Muscle layer of colon (tissue), 2 donors: ENCODE measurements around the gene DLG4.

Source experiments
- H3K27ac ChIP-seq: one replicate; pipeline ENCODE4 v1.7.0; 2013; ENCODE audit warnings: low read depth, mild to moderate bottlenecking, low read length, moderate library complexity
- H3K27me3 ChIP-seq, 2 donors: one replicate each; pipeline ENCODE4 v1.7.0; 2013; ENCODE audit warnings: low read length in 2 of 2, mild to moderate bottlenecking in 2 of 2; ENCODE audit not compliant: insufficient read depth in 2 of 2, control insufficient read depth in 1 of 2
- H3K36me3 ChIP-seq: one replicate; pipeline ENCODE4 v1.7.0; 2013; ENCODE audit warnings: mild to moderate bottlenecking, low read length; ENCODE audit not compliant: insufficient read depth
- H3K4me1 ChIP-seq: one replicate; pipeline ENCODE4 v1.7.0; 2013; ENCODE audit warnings: mild to moderate bottlenecking, low read length; ENCODE audit not compliant: insufficient read depth
- H3K4me3 ChIP-seq, 2 donors: one replicate each; pipeline ENCODE4 v1.7.0; 2013; ENCODE audit warnings: low read length in 2 of 2, low read depth in 1 of 2, mild to moderate bottlenecking in 1 of 2, moderate library complexity in 1 of 2
- H3K9ac ChIP-seq: one replicate; pipeline ENCODE4 v1.7.0; 2013; ENCODE audit warnings: low read length
- H3K9me3 ChIP-seq: one replicate; pipeline ENCODE4 v1.7.0; 2013; ENCODE audit warnings: mild to moderate bottlenecking, low read length
- donor health status: abdominal sarcoma.
- donor health status: Adenocarcinoma of cecum.

DLG4 gene

DNA sequence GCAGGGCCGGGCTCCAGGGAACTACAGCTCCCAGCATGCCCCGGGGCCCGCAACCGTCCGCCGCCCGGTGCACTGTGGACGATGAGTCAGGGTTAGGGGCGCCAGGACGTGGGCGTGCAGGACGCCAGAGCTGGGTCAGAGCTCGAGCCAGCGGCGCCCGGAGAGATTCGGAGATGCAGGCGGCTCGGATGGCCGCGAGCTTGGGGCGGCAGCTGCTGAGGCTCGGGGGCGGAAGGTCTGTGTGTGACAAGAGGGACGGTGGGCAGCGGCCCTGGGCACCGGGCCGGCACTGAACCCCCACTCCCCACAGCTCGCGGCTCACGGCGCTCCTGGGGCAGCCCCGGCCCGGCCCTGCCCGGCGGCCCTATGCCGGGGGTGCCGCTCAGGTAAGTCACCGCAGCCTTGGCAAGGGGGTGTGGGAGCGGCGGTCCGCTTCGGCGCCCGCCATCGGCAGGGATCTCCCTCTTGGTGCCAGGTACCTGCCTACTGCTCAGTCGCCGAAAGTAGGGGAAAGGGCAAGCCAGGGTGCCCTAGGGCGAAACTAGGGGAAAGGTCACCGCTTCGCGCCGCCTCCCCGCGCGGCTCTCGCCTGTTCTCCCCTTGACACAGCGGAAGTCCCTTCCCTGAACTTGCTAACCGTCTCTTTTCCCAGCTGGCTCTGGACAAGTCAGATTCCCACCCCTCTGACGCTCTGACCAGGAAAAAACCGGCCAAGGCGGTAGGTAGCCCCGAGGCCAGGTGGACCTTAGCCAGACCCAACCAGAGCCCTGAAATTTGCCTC, at the start of gene DLG4, which contains the start of gene ACADVL:
DLG4 (minus strand) TSS at position 25 of the 781 bp plus-strand sequence.
ACADVL (plus strand) TSS at position 127 of the 781 bp plus-strand sequence; CDS start at position 174, 47 bp downstream.
- Histone ChIP-seq H3K36me3 (peaks cover 29% of the 10 kb centered on the region), H3K9me3 (no peaks in the 10 kb centered on the region), H3K27me3 (no peaks in the 10 kb centered on the region), H3K4me1 (peaks cover 49% of the 10 kb centered on the region), H3K27ac (peak within 1 kb of the TSS; percentile 95), H3K4me3 (peak within 1 kb of the TSS; percentile 84 to 96), H3K9ac (peak within 1 kb of the TSS; percentile 88)

GRCh38 chr17:7266784-7267183, 47.1 kb upstream of the DLG4 start:
- Histone ChIP-seq H3K4me3 (no peak overlapping the region), H3K9me3 (no peaks in the 10 kb centered on the region), H3K36me3 (no peaks in the 10 kb centered on the region), H3K27me3 (peaks cover 25% of the 10 kb centered on the region in 2 donors), H3K9ac (no peak overlapping the region), H3K4me1 (no peaks in the 10 kb centered on the region), H3K27ac (no peak overlapping the region)

DNA sequence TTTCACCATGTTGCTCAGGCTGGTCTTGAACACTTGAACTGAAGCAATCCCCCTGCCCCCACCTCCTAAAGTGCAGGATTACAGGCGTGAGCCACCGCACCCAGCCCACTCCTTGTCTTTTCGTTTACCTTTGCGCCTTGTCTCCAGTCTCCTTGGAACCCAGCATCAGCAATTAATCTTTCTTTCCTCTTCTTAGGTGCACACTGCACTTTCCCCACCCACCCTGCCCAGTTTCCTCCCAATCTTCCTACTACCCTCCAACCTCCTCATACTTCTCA, 44.1 kb upstream of the DLG4 start:
- Histone ChIP-seq H3K36me3 (peaks cover 6% of the 10 kb centered on the region), H3K27me3 (peaks cover 33 to 41% of the 10 kb centered on the region in 2 donors), H3K27ac (no peak overlapping the region), H3K4me1 (no peaks in the 10 kb centered on the region), H3K9me3 (no peaks in the 10 kb centered on the region), H3K4me3 (no peak overlapping the region), H3K9ac (no peak overlapping the region)

DNA sequence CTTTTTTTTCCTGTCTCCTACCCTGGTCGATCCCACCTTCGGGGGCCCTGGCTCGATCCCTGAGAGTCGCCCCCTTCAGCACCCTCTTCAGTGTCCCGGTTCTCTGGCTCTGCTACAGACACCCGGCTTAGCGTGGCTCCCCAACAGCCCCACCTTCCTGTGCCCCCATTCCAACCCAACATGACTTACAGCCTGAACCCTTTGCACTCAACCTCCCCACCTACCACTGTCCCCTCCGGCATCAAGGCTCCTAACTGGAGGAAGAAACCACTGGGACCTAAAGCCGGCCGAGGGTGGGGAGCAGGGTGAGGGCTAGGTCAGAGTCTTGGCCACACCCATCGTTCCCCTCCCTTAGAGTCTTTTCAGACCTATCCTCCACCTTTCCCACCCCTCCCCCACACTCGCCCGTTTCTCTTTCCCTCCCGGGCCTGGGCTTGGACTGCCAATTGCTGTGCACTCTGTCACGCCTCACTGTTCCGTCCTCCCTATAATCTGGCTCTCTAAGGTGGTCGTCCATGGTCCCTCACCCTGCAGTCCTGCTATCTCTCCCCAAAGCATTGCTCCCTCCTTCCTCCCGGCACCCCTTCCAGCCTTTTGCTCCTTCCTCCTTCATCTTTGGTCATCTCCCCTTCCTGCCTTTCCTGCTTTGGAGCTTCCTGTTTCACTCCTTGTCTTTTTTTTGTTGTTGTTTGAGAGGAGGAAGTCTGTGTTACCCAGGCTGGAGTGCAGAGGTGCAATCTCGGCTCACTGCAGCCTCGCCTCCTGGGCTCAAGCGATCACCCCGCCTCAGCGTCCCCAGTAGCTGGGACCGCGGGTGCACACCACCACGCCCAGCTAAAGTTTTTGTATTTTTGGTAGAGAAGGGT, 43.5 kb upstream of the DLG4 start:
- Histone ChIP-seq H3K9ac (no peak overlapping the region), H3K27me3 (peaks cover 33 to 41% of the 10 kb centered on the region in 2 donors), H3K9me3 (no peaks in the 10 kb centered on the region), H3K4me1 (no peaks in the 10 kb centered on the region), H3K4me3 (no peak overlapping the region), H3K36me3 (peaks cover 11% of the 10 kb centered on the region), H3K27ac (no peak overlapping the region)

DNA sequence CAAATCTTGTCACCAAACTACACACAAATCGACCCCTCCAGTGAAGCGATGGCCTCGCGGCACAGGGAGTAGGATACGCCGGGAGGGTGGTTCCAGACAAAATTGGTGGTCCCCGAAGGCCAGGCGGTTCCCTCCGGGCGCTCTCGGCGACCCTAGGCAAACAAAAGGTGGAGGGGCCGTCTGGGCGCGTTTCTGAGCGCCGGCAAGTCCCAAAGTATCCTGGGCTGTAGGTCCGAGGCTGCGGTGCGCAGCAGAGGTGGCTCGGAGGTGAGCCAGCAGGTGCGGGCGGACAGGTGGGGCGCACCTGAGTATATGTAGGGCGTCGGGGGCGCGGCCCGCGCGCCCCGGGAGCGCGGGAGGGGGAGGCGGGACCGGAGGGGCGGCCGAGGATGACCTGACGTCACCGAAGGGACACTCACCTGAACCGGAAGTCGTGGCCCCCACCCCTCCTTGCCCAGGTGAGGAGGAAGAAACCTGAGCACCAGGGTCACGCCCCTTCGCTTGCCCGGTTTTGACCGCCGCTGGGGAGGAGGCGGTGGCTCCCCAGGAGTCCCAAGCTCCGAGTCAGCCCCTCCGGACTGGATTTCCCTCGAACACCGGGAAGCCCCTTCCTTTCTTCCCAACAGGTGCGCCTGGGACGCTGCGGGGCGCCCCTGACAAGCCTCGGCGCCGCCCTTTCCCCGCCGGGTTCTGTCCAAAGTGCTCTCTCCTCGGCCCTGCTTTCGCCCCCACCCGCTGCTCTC, 42.7 kb upstream of the DLG4 start, which contains the start of gene CLDN7:
CLDN7 (minus strand) TSS at position 287 of the 743 bp plus-strand sequence. CDS start 435 bp downstream, outside the sequence.
- H3K27me3 ChIP-seq, result peaks cover 33 to 41% of the 10 kb centered on the region in 2 donors
- H3K27ac ChIP-seq, result no peak within 1 kb of the TSS
- H3K9ac ChIP-seq, result no peak within 1 kb of the TSS
- H3K4me3 ChIP-seq, result peak within 1 kb of the TSS; percentile 14 to 21
- H3K36me3 ChIP-seq, result peaks cover 11% of the 10 kb centered on the region
- H3K9me3 ChIP-seq, result no peaks in the 10 kb centered on the region
- H3K4me1 ChIP-seq, result no peaks in the 10 kb centered on the region

DNA sequence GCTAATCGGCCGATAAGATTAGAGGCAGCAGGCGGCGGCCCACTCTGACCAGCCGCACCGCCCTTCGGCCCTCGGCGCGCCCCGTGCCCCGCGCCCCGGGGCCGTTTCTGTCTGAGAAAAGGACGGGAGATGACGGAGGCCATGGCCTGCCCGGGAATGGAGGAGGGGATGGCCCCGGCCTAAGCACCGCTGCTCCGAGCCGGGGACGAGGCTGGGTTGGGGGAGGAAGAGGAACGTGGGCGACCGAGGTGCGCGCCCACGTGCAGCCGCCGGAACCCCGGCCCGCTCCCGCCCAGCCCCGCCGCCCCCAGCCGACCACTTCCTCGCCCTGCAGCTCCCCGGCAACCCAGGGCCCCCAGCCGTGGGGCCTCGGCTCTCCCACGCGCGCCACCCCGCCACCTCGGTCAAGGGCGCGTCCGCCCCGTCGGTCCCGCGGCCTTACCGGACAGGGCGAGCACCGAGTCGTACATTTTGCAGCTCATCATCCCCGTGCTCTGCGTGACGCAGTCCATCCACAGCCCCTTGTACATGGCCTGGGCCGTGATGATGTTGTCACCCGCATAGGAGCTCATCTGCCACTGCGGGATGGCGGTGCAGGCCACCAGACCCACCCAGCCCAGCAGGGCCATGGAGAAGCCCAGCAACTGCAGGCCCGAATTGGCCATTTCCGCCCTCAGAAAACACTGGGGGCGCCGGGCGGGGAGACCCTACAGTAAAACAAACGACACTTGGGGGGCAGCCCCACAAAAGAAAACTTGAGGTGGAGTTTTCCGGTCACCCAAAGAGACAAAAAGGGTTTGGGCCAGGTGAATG, 41.9 kb upstream of the DLG4 start:
- Histone ChIP-seq H3K4me3 (peak overlapping the region; percentile 14 to 21), H3K4me1 (no peaks in the 10 kb centered on the region), H3K36me3 (peaks cover 15% of the 10 kb centered on the region), H3K27me3 (peaks cover 33 to 41% of the 10 kb centered on the region in 2 donors), H3K9ac (no peak overlapping the region), H3K27ac (no peak overlapping the region), H3K9me3 (no peaks in the 10 kb centered on the region)

DNA sequence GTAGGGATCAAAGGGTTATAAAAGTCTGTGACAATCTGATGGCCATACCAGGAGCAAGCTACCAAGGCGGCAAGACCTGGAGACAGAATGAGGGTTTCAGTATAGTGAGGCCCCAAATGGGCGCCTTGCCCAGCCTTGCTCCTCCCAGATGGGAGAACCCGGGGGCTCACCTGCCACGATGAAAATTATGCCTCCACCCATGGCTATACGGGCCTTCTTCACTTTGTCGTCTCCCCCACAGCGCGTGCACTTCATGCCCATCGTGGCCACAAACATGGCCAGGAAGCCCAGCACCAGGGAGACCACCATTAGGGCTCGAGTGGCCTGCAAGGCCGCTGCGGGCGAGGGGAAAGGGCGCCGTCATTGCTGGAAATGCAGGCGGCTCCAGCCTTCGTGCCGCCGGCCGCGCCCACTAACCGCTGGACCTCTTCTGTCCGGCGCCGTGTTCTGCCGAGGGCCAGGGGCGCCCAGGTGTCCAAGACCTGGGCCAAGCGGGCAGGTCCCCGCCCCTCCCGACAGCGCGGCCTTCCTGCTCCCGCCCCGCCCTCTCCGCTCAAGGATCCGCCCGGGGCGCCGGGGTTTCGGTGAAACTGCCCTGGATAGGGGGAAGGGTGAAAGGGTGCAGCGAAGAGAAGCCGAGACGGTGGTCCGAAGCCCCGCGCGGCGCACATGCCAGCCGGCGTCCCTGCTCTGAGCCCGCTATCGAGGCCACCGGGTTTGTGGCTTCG, 41.2 kb upstream of the DLG4 start:
- peak overlapping the region; percentile 14 to 21 for H3K4me3 ChIP-seq
- no peak overlapping the region for H3K27ac ChIP-seq
- H3K9ac ChIP-seq, result no peak overlapping the region
- peaks cover 33 to 41% of the 10 kb centered on the region in 2 donors for H3K27me3 ChIP-seq
- H3K9me3 ChIP-seq, result no peaks in the 10 kb centered on the region
- H3K36me3 ChIP-seq, result peaks cover 21% of the 10 kb centered on the region
- H3K4me1 ChIP-seq, result no peaks in the 10 kb centered on the region

DNA sequence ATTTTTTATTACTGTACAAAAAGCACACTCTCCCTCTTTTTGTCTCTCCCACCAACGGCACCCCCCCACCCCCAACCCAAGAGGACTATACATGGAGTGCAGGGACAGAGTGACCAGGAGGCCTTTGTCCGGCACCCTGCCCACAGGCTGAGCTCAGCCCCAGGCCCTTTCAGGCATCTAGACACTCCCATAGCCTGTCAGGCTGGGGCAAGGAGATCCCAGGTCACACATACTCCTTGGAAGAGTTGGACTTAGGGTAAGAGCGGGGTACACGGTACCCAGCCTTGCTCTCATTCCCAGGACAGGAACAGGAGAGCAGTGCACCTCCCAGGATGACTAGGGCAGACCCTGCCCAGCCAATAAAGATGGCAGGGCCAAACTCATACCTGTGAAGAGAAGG, 40.5 kb upstream of the DLG4 start:
- Histone ChIP-seq H3K9me3 (no peaks in the 10 kb centered on the region), H3K27me3 (peaks cover 33 to 41% of the 10 kb centered on the region in 2 donors), H3K9ac (no peak overlapping the region), H3K4me1 (no peaks in the 10 kb centered on the region), H3K36me3 (peaks cover 22% of the 10 kb centered on the region), H3K4me3 (no peak overlapping the region), H3K27ac (no peak overlapping the region)

DNA sequence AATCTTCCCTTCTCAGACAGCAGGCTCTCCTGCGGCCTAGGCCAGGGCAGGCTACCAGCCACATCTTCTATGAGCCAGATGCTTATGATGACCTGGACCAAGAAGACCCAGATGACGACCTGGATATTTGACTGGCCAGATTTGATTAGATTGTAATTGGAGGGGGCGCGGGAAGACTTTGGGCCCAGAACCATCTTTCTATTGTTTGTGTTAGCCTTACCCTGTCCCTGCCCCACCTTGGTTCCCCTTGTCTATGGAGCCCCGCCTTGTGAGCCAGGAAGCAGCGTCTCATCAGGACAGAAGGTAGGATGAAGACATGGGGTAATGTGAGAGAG, 39.9 kb upstream of the DLG4 start:
- no peaks in the 10 kb centered on the region for H3K4me1 ChIP-seq

More for the DNA sequence above, 39.9 kb upstream of the DLG4 start:
- Histone ChIP-seq H3K27me3 (peaks cover 31 to 39% of the 10 kb centered on the region in 2 donors), H3K4me3 (no peak overlapping the region), H3K36me3 (peaks cover 28% of the 10 kb centered on the region), H3K9me3 (no peaks in the 10 kb centered on the region), H3K9ac (no peak overlapping the region), H3K27ac (no peak overlapping the region)
